ENCODE results near the gene RPL13. TPM values are rescaled to one million over a fixed set of nuclear protein-coding genes. Genes with fewer than 3 reads are reported as not detected.

The RPL13 gene
- 2,162 and 2,205 TPM in 2 replicates for total RNA-seq (2021; fragmentation: NEBNext Ultra II Directional; extraction: Animal tissue kit (Norgen Biotek cat#: 25700))
- 7,384 and 8,839 TPM in 2 replicates for polyA plus RNA-seq (2011; rRNA removed)
- polyA plus RNA-seq (2011; cell fraction: cytosol; rRNA removed): 6,622 TPM
- 4,056 TPM for polyA plus RNA-seq (2011; cell fraction: nucleus; rRNA removed)
- 2,424 to 3,736 TPM (median 3,320 TPM) in 4 replicates for polyA plus RNA-seq (2012, experiment 1 of 2)
- 5,566 TPM for polyA plus RNA-seq (2012, experiment 2 of 2)
- 2,736 TPM for polyA plus RNA-seq (2013, experiment 1 of 2)
- polyA plus RNA-seq (2013, experiment 2 of 2): 2,737 TPM
- 403 and 524 TPM in 2 replicates for polyA minus RNA-seq (2011; rRNA and poly(A)+ RNA removed)
- polyA minus RNA-seq (2011; cell fraction: cytosol; rRNA and poly(A)+ RNA removed): 1,899 TPM
- 1,945 TPM for polyA minus RNA-seq (2011; cell fraction: nucleus; rRNA and poly(A)+ RNA removed)
- long read RNA-seq, experiment 1, full-length matches to known transcripts: 2,399 of 2,592 reads
- long read RNA-seq, experiment 1, partial matches to known transcripts: 144 of 2,592 reads
- long read RNA-seq, experiment 1, other reads (novel, unspliced or antisense): 49 of 2,592 reads
- long read RNA-seq, experiment 2, partial matches to known transcripts: 0 of 1 reads
- long read RNA-seq, experiment 2, other reads (novel, unspliced or antisense): 1 of 1 reads

DNA sequence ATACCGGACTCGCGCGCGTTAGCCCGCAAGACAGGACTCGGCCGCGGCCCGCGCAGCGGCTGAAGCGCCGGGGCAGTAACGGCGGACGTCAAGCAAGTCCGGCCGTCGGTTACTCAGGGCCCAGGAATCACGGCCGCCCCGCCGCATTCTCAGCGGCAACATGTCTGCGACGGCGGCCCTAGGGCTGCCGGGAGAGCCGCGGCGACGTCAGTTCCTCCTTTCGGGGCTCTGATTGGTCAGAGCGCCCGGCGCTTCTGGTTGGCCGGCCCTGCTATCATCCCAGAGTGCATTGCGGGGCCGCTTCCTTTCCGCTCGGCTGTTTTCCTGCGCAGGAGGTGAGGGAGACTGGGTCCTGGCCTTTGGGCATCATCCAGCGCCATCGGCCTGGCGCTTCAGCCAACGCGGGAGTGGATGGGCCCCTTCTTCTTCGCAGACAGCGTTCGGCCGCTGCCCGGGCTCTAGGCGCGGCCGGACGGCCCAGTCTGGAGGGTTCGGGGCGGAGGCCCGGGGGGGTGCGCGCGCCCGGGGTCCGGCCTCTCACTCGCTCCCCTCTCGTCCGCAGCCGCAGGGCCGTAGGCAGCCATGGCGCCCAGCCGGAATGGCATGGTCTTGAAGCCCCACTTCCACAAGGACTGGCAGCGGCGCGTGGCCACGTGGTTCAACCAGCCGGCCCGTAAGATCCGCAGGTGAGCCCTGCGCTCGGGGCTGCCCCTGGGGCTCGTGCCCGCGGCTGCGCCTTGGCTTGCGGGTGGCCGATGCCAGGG, at the start of gene RPL13:
Gene RPL13 (plus strand): TSS at position 305 of the 764 bp plus-strand sequence. CDS start 278 bp downstream, at position 583.
- Histone ChIP-seq H2AK5ac (ENCODE audit: low read depth, low read length) (no peak within 1 kb of the TSS; the same call in none of the 2 replicates), H3K9me3 (ENCODE audit: insufficient read depth in 2 of 2, low read depth in 1 of 2, low read length in 1 of 2) (no peaks in the 10 kb centered on the region), H3K23ac (ENCODE audit: insufficient read length) (no peak within 1 kb of the TSS), H3K4me1 (replicated peaks in 1 of 4; ENCODE audit: control insufficient read depth in 3 of 4, insufficient read depth in 4 of 4, low read length in 3 of 4) (peaks cover 5 to 28% (median 8%) of the 10 kb centered on the region in 4 experiments), H2BK120ac (replicated peaks; ENCODE audit: low read depth, low read length) (no peak within 1 kb of the TSS), H2BK15ac (ENCODE audit: low read length) (no peak within 1 kb of the TSS), H2BK5ac (ENCODE audit: low read depth, low read length) (peak within 1 kb of the TSS; percentile 91), H3K79me1 (ENCODE audit: low read depth, low read length) (peaks cover 3% of the 10 kb centered on the region), H2AFZ (ENCODE audit: low read length) (0 out of 2 replicates have a peak within 1 kb of the TSS, but pooled peaks have one; percentile 7), H3K56ac (replicated peaks; ENCODE audit: insufficient read length, low read depth, low read length) (peak within 1 kb of the TSS; percentile 91), H3K27ac (ENCODE audit: low read depth, low read length) (peak within 1 kb of the TSS; percentile 79), H3K4ac (replicated peaks; ENCODE audit: insufficient read length, low read depth, low read length) (peak within 1 kb of the TSS; percentile 58), H3K14ac (ENCODE audit: insufficient read length) (no peak within 1 kb of the TSS), H2BK12ac (ENCODE audit: low read depth, low read length) (no peak within 1 kb of the TSS), H3K9ac (replicated peaks in 1 of 4; ENCODE audit: extremely low read depth in 1 of 4, low read depth in 3 of 4, low read length in 3 of 4) (peak within 1 kb of the TSS; percentile 94 to 99 (median 96)), H2BK20ac (ENCODE audit: low read length) (no peak within 1 kb of the TSS), H4K8ac (ENCODE audit: extremely low read depth, insufficient read depth, low read length) (peak within 1 kb of the TSS; percentile 100), H4K20me1 (replicated peaks in 1 of 2; ENCODE audit: control insufficient read depth in 1 of 2, insufficient read depth in 2 of 2, low read length in 2 of 2) (peaks cover 28 to 31% of the 10 kb centered on the region in 2 experiments), H3K23me2 (ENCODE audit: low read depth, low read length) (peaks cover 10% of the 10 kb centered on the region), H4K91ac (replicated peaks; ENCODE audit: insufficient read length, low read length) (peak within 1 kb of the TSS; percentile 84), H3K4me2 (ENCODE audit: insufficient read depth in 1 of 2, low read depth in 2 of 2, low read length in 2 of 2) (peak within 1 kb of the TSS; percentile 91), H3K27me3 (replicated peaks in 1 of 4; ENCODE audit: control insufficient read depth in 3 of 4, extremely low read depth in 1 of 4, insufficient read depth in 3 of 4, low read length in 3 of 4) (no peaks in the 10 kb centered on the region), H3K4me3 (ENCODE audit: extremely low read depth in 1 of 4, insufficient read depth in 2 of 4, low read depth in 3 of 4, low read length in 4 of 4) (peak within 1 kb of the TSS; percentile 69 to 97 (median 82)), H3K18ac (ENCODE audit: extremely low read depth, low read length) (peak within 1 kb of the TSS; percentile 87), H4K5ac (ENCODE audit: insufficient read length, low read depth, low read length) (peak within 1 kb of the TSS; percentile 89), H3K36me3 (ENCODE audit: control insufficient read depth in 2 of 4, insufficient read depth in 4 of 4, low read length in 3 of 4) (peaks cover 26 to 48% (median 39%) of the 10 kb centered on the region in 4 experiments), H3K79me2 (ENCODE audit: control insufficient read depth in 1 of 2, insufficient read depth in 2 of 2, low read length in 2 of 2) (peaks cover 11 to 32% of the 10 kb centered on the region in 2 experiments)
- FAIRE-seq: no peak
- 2% methylated on average over 56 of the region's 87 CpGs; no CpG with 5 or more reads in 1 of the 2 experiments for WGBS, 2 experiments (ENCODE audit: extremely low coverage in 1 of 2, insufficient coverage in 1 of 2, insufficient read length in 1 of 2, insufficient replicate concordance in 2 of 2, low coverage in 1 of 2, low lambda C conversion rate in 2 of 2, missing lambda C conversion rate in 1 of 2)
- CTCF ChIA-PET (ENCODE audit: partially characterized antibody): no interaction called here
- peak; percentile 81 to 92 for DNase-seq (ENCODE audit: low read depth in 1 of 2, low spot score in 2 of 2)
- POLR2A ChIA-PET (ENCODE audit: partially characterized antibody): interaction anchor here (0.8 to 5.5 kb wide), 12 partner anchors 9 to 271 kb away, joined by 3 to 63 read pairs (median 4); partner anchors contain the start of gene CPNE7
- TF ChIP-seq POU5F1 (IDR thresholded peaks at IDR 0.05; ENCODE audit: low read depth, low read length) (no peak), TAF1 (IDR thresholded peaks at IDR 0.05; ENCODE audit: low read depth, low read length) (peak; percentile 100), KDM4A (IDR thresholded peaks at IDR 0.05; ENCODE audit: low read depth, low read length, severe bottlenecking) (no peak), RBBP5 (IDR thresholded peaks at IDR 0.05; ENCODE audit: borderline replicate concordance, low read depth, low read length) (no peak), RFX5 (IDR thresholded peaks at IDR 0.05; ENCODE audit: borderline replicate concordance, low read depth, low read length) (no peak), BRCA1 (IDR thresholded peaks at IDR 0.05; ENCODE audit: low read depth, low read length) (no peak), CTBP2 (IDR thresholded peaks at IDR 0.05; ENCODE audit: borderline replicate concordance, insufficient read depth, insufficient read length, low read length) (no peak), KDM5A (IDR thresholded peaks at IDR 0.05; ENCODE audit: low read length) (no peak), POLR2A (IDR thresholded peaks at IDR 0.05; ENCODE audit: control extremely low read depth in 1 of 2, low read depth in 2 of 2, low read length in 2 of 2) (peak; percentile 99), SP1 (IDR thresholded peaks at IDR 0.05; ENCODE audit: low read depth, low read length) (0 out of 2 replicates have a peak, but pooled peaks have one; percentile 23)

Measured in H1 (cell line).